ENCODE measurements around the gene STK38L.

Gene STK38L

DNA sequence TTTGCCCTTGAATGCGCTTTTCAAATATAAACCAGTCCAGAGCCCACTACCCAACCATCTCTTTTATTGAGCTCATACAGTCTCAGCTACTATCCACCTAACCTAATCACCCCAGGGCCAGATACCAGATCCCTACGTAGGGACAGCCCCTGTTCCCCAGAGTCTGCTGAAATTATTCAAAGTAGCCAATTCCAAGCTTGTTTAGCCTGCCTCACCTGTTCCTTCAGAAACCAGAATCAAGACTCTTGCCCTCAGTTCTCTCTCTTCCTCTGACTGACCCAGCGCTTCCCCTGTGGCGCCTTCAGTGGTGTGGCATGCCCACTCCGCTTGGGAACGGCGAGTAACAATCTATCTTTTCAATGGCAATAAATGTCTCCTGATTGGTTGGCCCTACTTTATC is 107.4 kb downstream of the STK38L start:
- DNase-seq (no peak), ATAC-seq (no peak)

- ATAC-seq (no peak), DNase-seq (no peak)
These were observed 111.4 kb downstream of the STK38L start for GRCh38 chr12:27355486-27355885.

DNA sequence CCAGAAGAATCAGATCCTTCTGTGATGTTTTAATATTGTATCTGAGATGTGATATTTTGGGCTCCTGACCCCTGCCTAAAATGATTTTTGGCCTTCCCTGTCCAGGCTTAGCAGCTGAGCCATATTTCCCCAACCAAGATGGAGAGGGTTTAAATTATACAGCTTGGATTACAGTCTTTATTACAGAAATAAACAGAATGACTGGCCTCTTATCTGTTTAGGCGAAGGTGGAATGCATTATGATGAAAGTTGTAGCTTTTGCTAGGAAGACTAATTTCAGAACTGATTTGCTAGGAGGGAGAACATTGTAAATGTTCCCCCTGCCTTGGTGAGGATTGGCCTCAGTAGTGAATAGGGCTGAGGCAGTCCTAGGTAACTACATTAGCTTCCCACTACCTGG is 111.9 kb downstream of the STK38L start:
- DNase-seq (no peak), ATAC-seq (no peak)

- ATAC-seq (no peak), DNase-seq (no peak)
These were observed 115.7 kb downstream of the STK38L start for GRCh38 chr12:27359578-27360340.

DNA sequence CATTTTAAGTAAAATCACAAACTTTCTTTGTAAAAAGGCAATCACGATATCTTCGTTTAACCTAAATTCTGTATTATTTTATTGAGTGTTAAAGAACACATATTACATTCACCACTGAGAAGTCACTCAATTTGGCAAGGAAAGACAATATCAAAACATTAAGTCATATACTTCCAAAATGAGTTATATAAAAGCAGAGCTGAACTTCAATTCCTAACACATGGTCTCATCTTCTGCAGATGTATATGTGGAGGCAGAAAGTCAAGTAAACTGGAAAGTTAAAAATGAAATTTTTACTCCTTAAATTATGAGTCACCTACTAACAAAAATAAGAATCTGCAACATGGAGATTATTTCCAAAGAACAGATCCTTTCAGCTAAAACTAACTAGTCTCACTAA is 117.3 kb downstream of the STK38L start:
- ATAC-seq (no peak), DNase-seq (no peak)

- no peak for DNase-seq
- no peak for ATAC-seq
These were observed 122.5 kb downstream of the STK38L start for GRCh38 chr12:27366621-27367020.

GRCh38 chr12:27367078-27367477 is 123.0 kb downstream of the STK38L start:
- DNase-seq (no peak), ATAC-seq (no peak)

Data from stimulated activated naive CD8-positive, alpha-beta T cell treated with anti-CD3 and anti-CD28 coated beads, Interleukin-15, Interleukin-2, amounts not matched to agents 100 U/mL and 50 U/mL, for 24 hours (primary cell).